HG03439 (cell line): ENCODE data around the gene ITPR2.

Experiments used
- ATAC-seq: cut with Tn5 transposase; IDR thresholded peaks from one replicate; pipeline ENCODE4 v1.9.1; 2021; ENCODE audit warnings: mild to moderate bottlenecking, moderate library complexity; ENCODE audit not compliant: unreplicated experiment

The ITPR2 gene

GRCh38 chr12:26426652-26427051, 406.3 kb downstream of the ITPR2 start:
- no peak for ATAC-seq

- ATAC-seq, result peak; percentile 57
Observed at GRCh38 chr12:26425587-26426260, 407.3 kb downstream of the ITPR2 start.

GRCh38 chr12:26422839-26423398, 410.1 kb downstream of the ITPR2 start:
- ATAC-seq, result no peak

GRCh38 chr12:26416550-26416949, 416.4 kb downstream of the ITPR2 start:
- ATAC-seq, result no peak

- ATAC-seq, result no peak
Observed at GRCh38 chr12:26410689-26411088, 422.3 kb downstream of the ITPR2 start.

- no peak for ATAC-seq
Observed at GRCh38 chr12:26406813-26407212, 426.2 kb downstream of the ITPR2 start.

- ATAC-seq, result no peak
Observed at GRCh38 chr12:26406391-26406790, 426.6 kb downstream of the ITPR2 start.

- ATAC-seq, result no peak
Observed at GRCh38 chr12:26403601-26404000, 429.4 kb downstream of the ITPR2 start.

- ATAC-seq, result no peak
Observed at GRCh38 chr12:26402648-26403047, 430.3 kb downstream of the ITPR2 start.

GRCh38 chr12:26401874-26402273, 431.1 kb downstream of the ITPR2 start:
- ATAC-seq, result no peak

GRCh38 chr12:26400627-26401026, 432.4 kb downstream of the ITPR2 start:
- ATAC-seq, result no peak

GRCh38 chr12:26399381-26399780, 433.6 kb downstream of the ITPR2 start:
- no peak for ATAC-seq

- ATAC-seq, result peak; percentile 80
Observed at GRCh38 chr12:26396402-26396801, 436.6 kb downstream of the ITPR2 start.

GRCh38 chr12:26389343-26389742, 443.7 kb downstream of the ITPR2 start:
- ATAC-seq, result no peak

GRCh38 chr12:26384536-26384935, 448.5 kb downstream of the ITPR2 start:
- no peak for ATAC-seq

GRCh38 chr12:26383041-26383440, 450.0 kb downstream of the ITPR2 start:
- no peak for ATAC-seq

- ATAC-seq, result no peak
Observed at GRCh38 chr12:26380897-26381296, 452.1 kb downstream of the ITPR2 start.

GRCh38 chr12:26379777-26380467, 453.1 kb downstream of the ITPR2 start:
- no peak for ATAC-seq

- ATAC-seq, result no peak
Observed at GRCh38 chr12:26378711-26379110, 454.3 kb downstream of the ITPR2 start.

GRCh38 chr12:26374934-26375680, 457.9 kb downstream of the ITPR2 start:
- no peak for ATAC-seq
